Keratinocyte (primary cell): ENCODE data around the gene C16orf46. TPM values are rescaled to one million over a fixed set of nuclear protein-coding genes. Genes with fewer than 3 reads are reported as not detected.

Source experiments
- DNase-seq: peaks from one replicate; pipeline ENCODE4 v3.0.0-alpha.2; 2011; ENCODE audit warnings: low read depth, missing footprints, low spot score
- FAIRE-seq: peaks from 2 replicates; lab custom pipeline; 2011; peaks lifted over from hg19 to GRCh38; lab: Jason Lieb, UNC
- H2AFZ ChIP-seq: 2 replicates; pipeline ENCODE4 v1.6.0; 2012; ENCODE audit warnings: low read length, control low read depth, inconsistent platforms; ENCODE audit not compliant: control insufficient read depth
- H3K27ac ChIP-seq: 2 replicates; pipeline ENCODE4 v1.5.1; 2011; ENCODE audit warnings: low read length; ENCODE audit not compliant: control insufficient read depth, insufficient read depth
- H3K27me3 ChIP-seq: 3 replicates; pipeline ENCODE4 v1.6.0; 2011; ENCODE audit warnings: low read length; ENCODE audit not compliant: control insufficient read depth, insufficient read depth; ENCODE audit errors: extremely low read depth
- H3K36me3 ChIP-seq, 2 experiments: 2 replicates in 1 of 2; 3 replicates in 1 of 2; pipeline ENCODE4 v1.5.1; 2011; ENCODE audit warnings: low read length in 2 of 2, mild to moderate bottlenecking in 1 of 2; ENCODE audit not compliant: control insufficient read depth in 2 of 2, insufficient read depth in 2 of 2; ENCODE audit errors: extremely low read depth in 1 of 2
- H3K4me1 ChIP-seq: 3 replicates; pipeline ENCODE4 v1.5.1; 2011; ENCODE audit warnings: low read length; ENCODE audit not compliant: control insufficient read depth, insufficient read depth; ENCODE audit errors: extremely low read depth
- H3K4me2 ChIP-seq: 3 replicates; pipeline ENCODE4 v1.6.0; 2011; ENCODE audit warnings: low read depth, low read length; ENCODE audit not compliant: control insufficient read depth, insufficient read depth; ENCODE audit errors: extremely low read depth
- H3K4me3 ChIP-seq, 3 experiments: fragments of 200-600 bp in 1 of 3; sonication (generic) in 1 of 3; 2 replicates in 2 of 3; 3 replicates in 1 of 3; pipeline ENCODE4 v1.5.1; 2011 to 2016; ENCODE audit warnings: low read length in 3 of 3, mild to moderate bottlenecking in 3 of 3, control low read depth in 2 of 3, inconsistent platforms in 1 of 3, low read depth in 1 of 3, mixed read lengths in 1 of 3, mixed run types in 1 of 3, moderate library complexity in 1 of 3; ENCODE audit not compliant: control insufficient read depth in 2 of 3, insufficient read depth in 2 of 3; ENCODE audit errors: extremely low read depth in 1 of 3
- H3K79me2 ChIP-seq: 2 replicates; pipeline ENCODE4 v1.6.0; 2012; ENCODE audit warnings: low read length; ENCODE audit not compliant: control insufficient read depth, insufficient read depth
- H3K9ac ChIP-seq: 3 replicates; pipeline ENCODE4 v1.6.0; 2011; ENCODE audit warnings: low read length; ENCODE audit not compliant: control insufficient read depth, insufficient read depth; ENCODE audit errors: extremely low read depth
- H3K9me1 ChIP-seq: 3 replicates; pipeline ENCODE4 v1.6.0; 2011; ENCODE audit warnings: low read length; ENCODE audit not compliant: control insufficient read depth, insufficient read depth; ENCODE audit errors: extremely low read depth
- H3K9me3 ChIP-seq: 2 replicates; pipeline ENCODE4 v1.5.1; 2012; ENCODE audit warnings: low read depth, low read length; ENCODE audit not compliant: control insufficient read depth
- H4K20me1 ChIP-seq: 3 replicates; pipeline ENCODE4 v1.6.0; 2011; ENCODE audit warnings: low read length; ENCODE audit not compliant: control insufficient read depth, insufficient read depth; ENCODE audit errors: extremely low read depth
- EZH2 ChIP-seq: IDR thresholded peaks from one replicate; pipeline ENCODE4 v1.6.1; 2012; ENCODE audit warnings: inconsistent platforms, mild to moderate bottlenecking, low read length, moderate library complexity
- dilution Hi-C: fragments of 300-500 bp; cut with MboI; formaldehyde crosslinking; loops from one replicate; pipeline ENCODE4 v1.7.0; 2020; ENCODE audit warnings: low sequenced_read_pairs; ENCODE audit not compliant: extremely low pct_ligation_motif_present
- polyA plus RNA-seq, 5 experiments: library from polyadenylated mRNA; depleted of rRNA in 3 of 5; stranded (reverse) in 3 of 5; stranded (forward) in 1 of 5; unstranded in 1 of 5; fragments of >200 nt; gene quantifications; 1 replicate in 1 of 5; 2 replicates in 3 of 5; 3 replicates in 1 of 5; pipeline versions ENCODE4 v1.2.1 to v1.2.3, GENCODE V29; 2011 to 2012; ENCODE audit warnings: missing spikeins in 2 of 5, low read depth in 1 of 5, low replicate concordance in 1 of 5
- TF ChIP-seq, protein P1 (sequence below), 3 experiments: IDR thresholded peaks in 1 of 3; conservative IDR thresholded peaks in 1 of 3; optimal IDR thresholded peaks in 1 of 3; 2 replicates in 2 of 3; 3 replicates in 1 of 3; pipeline versions ENCODE3 to v1.5.1; 2011; ENCODE audit warnings: low read length in 3 of 3, mild to moderate bottlenecking in 3 of 3, moderate library complexity in 2 of 3, control low read depth in 1 of 3, inconsistent platforms in 1 of 3; ENCODE audit not compliant: insufficient read depth in 2 of 3; ENCODE audit errors: extremely low read depth in 1 of 3

C16orf46 gene
- polyA plus RNA-seq, 1 donor (not counting 4 experiments of a cell fraction or from before 2014, with no cell fraction given), result 0.30 TPM

DNA sequence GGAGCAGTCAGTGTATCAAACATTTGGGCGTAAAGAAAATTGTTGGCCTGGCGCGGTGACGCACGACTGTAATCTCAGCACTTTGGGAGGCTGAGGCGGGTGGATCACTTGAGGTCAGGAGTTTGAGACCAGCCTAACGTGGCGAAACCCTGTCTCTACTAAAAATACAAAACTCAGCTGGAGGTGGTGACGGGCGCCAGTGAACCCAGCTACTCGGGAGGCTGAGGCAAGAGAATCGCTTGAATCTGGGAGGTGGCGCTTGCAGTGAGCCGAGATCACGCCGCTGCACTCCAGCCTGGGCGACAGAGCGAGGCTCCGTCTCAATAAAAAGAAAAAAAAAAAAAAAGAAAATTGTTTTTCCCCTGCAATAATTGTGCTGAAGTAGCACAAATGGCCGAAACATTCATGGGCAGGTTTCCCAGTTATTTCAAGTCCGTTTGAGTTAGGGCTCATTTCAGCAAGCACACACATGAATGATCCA, 17.8 kb upstream of the C16orf46 start:
- Histone ChIP-seq H3K79me2 (peaks cover 52% of the 10 kb centered on the region), H3K27me3 (no peaks in the 10 kb centered on the region), H3K4me1 (peaks cover 10% of the 10 kb centered on the region), H3K36me3 (peaks cover under 1 to 2% of the 10 kb centered on the region in 2 experiments), H3K27ac (peak overlapping the region; percentile 76), H3K9me1 (no peaks in the 10 kb centered on the region), H3K9ac (peak overlapping the region; percentile 83), H4K20me1 (no peaks in the 10 kb centered on the region), H2AFZ (no peak overlapping the region), H3K9me3 (no peaks in the 10 kb centered on the region), H3K4me2 (peak overlapping the region; percentile 85), H3K4me3 (peak overlapping the region; percentile 67 to 85 (median 82))
- no peak for TF ChIP-seq EZH2
- TF ChIP-seq, protein P1, sequence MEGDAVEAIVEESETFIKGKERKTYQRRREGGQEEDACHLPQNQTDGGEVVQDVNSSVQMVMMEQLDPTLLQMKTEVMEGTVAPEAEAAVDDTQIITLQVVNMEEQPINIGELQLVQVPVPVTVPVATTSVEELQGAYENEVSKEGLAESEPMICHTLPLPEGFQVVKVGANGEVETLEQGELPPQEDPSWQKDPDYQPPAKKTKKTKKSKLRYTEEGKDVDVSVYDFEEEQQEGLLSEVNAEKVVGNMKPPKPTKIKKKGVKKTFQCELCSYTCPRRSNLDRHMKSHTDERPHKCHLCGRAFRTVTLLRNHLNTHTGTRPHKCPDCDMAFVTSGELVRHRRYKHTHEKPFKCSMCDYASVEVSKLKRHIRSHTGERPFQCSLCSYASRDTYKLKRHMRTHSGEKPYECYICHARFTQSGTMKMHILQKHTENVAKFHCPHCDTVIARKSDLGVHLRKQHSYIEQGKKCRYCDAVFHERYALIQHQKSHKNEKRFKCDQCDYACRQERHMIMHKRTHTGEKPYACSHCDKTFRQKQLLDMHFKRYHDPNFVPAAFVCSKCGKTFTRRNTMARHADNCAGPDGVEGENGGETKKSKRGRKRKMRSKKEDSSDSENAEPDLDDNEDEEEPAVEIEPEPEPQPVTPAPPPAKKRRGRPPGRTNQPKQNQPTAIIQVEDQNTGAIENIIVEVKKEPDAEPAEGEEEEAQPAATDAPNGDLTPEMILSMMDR (optimal IDR thresholded peaks at IDR 0.05 in 1 of 3, IDR thresholded peaks at IDR 0.05 in 1 of 3, conservative IDR thresholded peaks at IDR 0.05 in 1 of 3; ENCODE audit: extremely low read depth in 1 of 3, insufficient read depth in 2 of 3, low read length in 3 of 3), result no peak
- FAIRE-seq, result no peak
- DNase-seq, result no peak
- dilution Hi-C loops, result no loop called here

DNA sequence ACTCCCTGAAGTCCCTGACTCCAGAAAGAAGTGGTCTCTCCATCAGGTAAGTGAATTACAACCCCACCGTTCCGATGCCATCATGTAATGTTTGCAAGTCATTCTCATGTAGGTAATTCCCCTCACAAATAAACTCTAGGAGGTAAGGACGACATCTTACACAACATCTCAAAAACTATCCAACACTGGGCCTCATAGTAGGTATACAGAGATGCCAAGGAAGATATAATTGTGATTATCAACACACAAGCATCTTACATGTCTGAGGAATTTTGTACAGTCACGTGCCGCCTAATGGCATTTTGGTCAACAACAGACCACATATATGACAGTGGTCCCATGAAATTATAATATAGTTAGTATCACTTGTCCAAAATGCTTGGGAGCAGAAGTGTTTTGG, 11.8 kb upstream of the C16orf46 start:
- no peak overlapping the region for H3K4me2 ChIP-seq
- dilution Hi-C loops, result no loop called here
- no peak overlapping the region for H3K27ac ChIP-seq
- no peaks in the 10 kb centered on the region for H3K4me1 ChIP-seq
- TF ChIP-seq, protein P1 (optimal IDR thresholded peaks at IDR 0.05 in 1 of 3, IDR thresholded peaks at IDR 0.05 in 1 of 3, conservative IDR thresholded peaks at IDR 0.05 in 1 of 3; ENCODE audit: extremely low read depth in 1 of 3, insufficient read depth in 2 of 3, low read length in 3 of 3), result no peak
- H3K9me3 ChIP-seq, result no peaks in the 10 kb centered on the region
- H4K20me1 ChIP-seq, result no peaks in the 10 kb centered on the region
- peaks cover 3 to 14% of the 10 kb centered on the region in 2 experiments for H3K36me3 ChIP-seq
- no peak for DNase-seq
- H3K9me1 ChIP-seq, result no peaks in the 10 kb centered on the region
- no peak overlapping the region for H3K9ac ChIP-seq
- H2AFZ ChIP-seq, result no peak overlapping the region
- no peak overlapping the region for H3K4me3 ChIP-seq
- FAIRE-seq, result no peak
- no peaks in the 10 kb centered on the region for H3K27me3 ChIP-seq
- peaks cover 51% of the 10 kb centered on the region for H3K79me2 ChIP-seq
